RWPE1 (cell line): Measurements from ENCODE around the gene LRRC8A.

Experiments
- CTCF ChIA-PET: fragments of 350-600 bp; sonication (Branson Sonifier 250); formaldehyde crosslinking; extraction: SDS; loops from one replicate; lab custom pipeline; 2021; lab: Yijun Ruan, JAX
- POLR2A ChIA-PET: fragments of 400-600 bp; formaldehyde crosslinking; extraction: SDS; loops from one replicate; lab custom pipeline; 2020; ENCODE audit warnings: antibody characterized with exemption; ENCODE audit not compliant: low non-redundant PET; lab: Yijun Ruan, JAX
- DNase-seq: peaks from one replicate; pipeline ENCODE4 v3.0.0; 2012; ENCODE audit warnings: low spot score
- H3K27ac ChIP-seq: fragments of 450-650 bp; 2 replicates; pipeline ENCODE4 v1.5.1; 2017
- TF ChIP-seq, protein P1 (sequence below): fragments of 450-650 bp; conservative IDR thresholded peaks from 2 replicates; pipeline ENCODE4 v1.5.1; 2017; ENCODE audit warnings: low read depth, mild to moderate bottlenecking

Gene LRRC8A

GRCh38 chr9:128921881-128922763 is 40.2 kb downstream of the LRRC8A start:
- peak overlapping the region; percentile 99 for H3K27ac ChIP-seq
- POLR2A ChIA-PET, result interaction anchor here (0.8 kb wide), 1 partner anchor 17 kb away, joined by 23 read pairs; no protein-coding TSS in a partner anchor
- CTCF ChIA-PET, result interaction anchor here (1.1 kb wide), 1 partner anchor 187 kb away, joined by 3 read pairs; no protein-coding TSS in a partner anchor
- TF ChIP-seq, protein P1, sequence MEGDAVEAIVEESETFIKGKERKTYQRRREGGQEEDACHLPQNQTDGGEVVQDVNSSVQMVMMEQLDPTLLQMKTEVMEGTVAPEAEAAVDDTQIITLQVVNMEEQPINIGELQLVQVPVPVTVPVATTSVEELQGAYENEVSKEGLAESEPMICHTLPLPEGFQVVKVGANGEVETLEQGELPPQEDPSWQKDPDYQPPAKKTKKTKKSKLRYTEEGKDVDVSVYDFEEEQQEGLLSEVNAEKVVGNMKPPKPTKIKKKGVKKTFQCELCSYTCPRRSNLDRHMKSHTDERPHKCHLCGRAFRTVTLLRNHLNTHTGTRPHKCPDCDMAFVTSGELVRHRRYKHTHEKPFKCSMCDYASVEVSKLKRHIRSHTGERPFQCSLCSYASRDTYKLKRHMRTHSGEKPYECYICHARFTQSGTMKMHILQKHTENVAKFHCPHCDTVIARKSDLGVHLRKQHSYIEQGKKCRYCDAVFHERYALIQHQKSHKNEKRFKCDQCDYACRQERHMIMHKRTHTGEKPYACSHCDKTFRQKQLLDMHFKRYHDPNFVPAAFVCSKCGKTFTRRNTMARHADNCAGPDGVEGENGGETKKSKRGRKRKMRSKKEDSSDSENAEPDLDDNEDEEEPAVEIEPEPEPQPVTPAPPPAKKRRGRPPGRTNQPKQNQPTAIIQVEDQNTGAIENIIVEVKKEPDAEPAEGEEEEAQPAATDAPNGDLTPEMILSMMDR, result no peak
- DNase-seq, result no peak

- ChIA-PET CTCF (interaction anchor here (0.9 to 1.1 kb wide), 2 partner anchors 59 to 188 kb away, joined by 3 to 4 read pairs; no protein-coding TSS in a partner anchor), POLR2A (no interaction called here)
- no peak for DNase-seq
- peak overlapping the region; percentile 99 for H3K27ac ChIP-seq
- TF ChIP-seq, protein P1, result no peak
Observed at GRCh38 chr9:128923493-128923883, 41.6 kb downstream of the LRRC8A start.

DNA sequence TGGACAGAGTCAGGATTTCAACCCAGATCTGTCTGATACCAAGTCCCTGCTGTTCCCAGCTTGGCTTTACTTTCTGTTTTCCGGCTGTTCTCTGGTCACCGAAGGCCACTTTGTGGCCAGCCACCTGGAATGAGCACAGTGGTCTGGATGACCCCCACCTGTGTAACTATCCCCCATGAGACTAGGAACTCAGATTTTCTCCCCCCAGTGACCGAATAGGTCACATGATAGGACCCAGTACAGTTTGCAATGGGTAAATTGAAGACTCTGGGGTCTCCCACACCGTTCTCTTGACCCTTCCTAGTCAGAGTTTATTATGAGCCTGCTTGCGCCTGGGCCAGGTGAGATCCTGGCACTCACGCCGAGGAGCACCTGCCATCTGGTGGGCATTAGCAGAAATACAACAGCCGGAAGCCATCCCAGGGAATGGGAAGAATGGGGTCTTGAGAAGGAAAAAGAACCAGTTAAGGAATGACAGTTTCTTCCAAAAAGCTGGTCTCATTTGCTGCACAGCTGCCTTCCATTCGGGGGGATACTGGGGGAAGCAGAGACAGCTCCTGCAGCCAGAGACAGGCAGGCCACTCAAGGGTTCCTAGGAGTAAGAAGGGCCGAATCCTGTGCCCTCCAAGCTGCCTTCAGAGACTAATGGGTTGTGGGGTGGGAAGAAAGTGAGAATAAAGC is 45.9 kb downstream of the LRRC8A start:
- POLR2A ChIA-PET, result interaction anchor here (0.6 kb wide), 1 partner anchor 110 kb away, joined by 7 read pairs; the partner anchor contains the start of gene ENDOG
- H3K27ac ChIP-seq, result peak overlapping the region; percentile 58
- TF ChIP-seq, protein P1, result peak; percentile 99
- CTCF ChIA-PET, result interaction anchor here (0.5 to 2.4 kb wide), 29 partner anchors 8 to 510 kb away, joined by 3 to 26 read pairs (median 5); partner anchors contain the start of genes KYAT1 and LRRC8A
- DNase-seq, result peak; percentile 89

- H3K27ac ChIP-seq, result peak overlapping the region; percentile 58
- ChIA-PET CTCF (interaction anchor here (0.6 to 2.4 kb wide), 23 partner anchors 9 to 510 kb away, joined by 3 to 26 read pairs (median 5); partner anchors contain the start of genes KYAT1 and LRRC8A), POLR2A (interaction anchor here (0.6 kb wide), 1 partner anchor 110 kb away, joined by 7 read pairs; the partner anchor contains the start of gene ENDOG)
- no peak for DNase-seq
- TF ChIP-seq, protein P1, result no peak
Observed at GRCh38 chr9:128928624-128929023, 46.7 kb downstream of the LRRC8A start.

- CTCF ChIA-PET, result interaction anchor here (1.9 to 2.4 kb wide), 3 partner anchors 8 to 67 kb away, joined by 8 to 26 read pairs (median 9); no protein-coding TSS in a partner anchor
- POLR2A ChIA-PET, result no interaction called here
- no peak for DNase-seq
- TF ChIP-seq, protein P1, result no peak
- peak overlapping the region; percentile 39 for H3K27ac ChIP-seq
Observed at GRCh38 chr9:128929560-128929959, 47.6 kb downstream of the LRRC8A start.

DNA sequence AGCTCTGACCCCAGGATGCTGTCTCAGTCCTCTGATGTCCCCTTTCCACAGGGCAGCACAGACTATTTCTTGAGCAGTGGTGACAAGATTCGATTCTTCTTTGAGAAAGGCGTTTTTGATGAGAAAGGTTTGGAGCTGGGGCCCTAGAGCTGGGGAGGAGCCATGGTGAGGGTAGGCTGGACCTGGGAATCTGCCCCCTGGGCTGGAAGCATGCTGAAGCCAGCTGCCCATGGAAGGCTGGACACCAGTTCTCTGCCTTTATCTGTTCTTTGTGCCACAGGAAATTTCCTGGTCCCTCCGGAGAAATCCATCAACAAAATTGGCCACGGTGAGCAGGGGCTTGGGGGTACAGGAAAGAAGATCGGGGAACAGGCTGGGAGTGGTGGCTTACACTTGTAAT is 51.8 kb downstream of the LRRC8A start:
- no peak overlapping the region; the same call in 1 of the 2 replicates for H3K27ac ChIP-seq
- DNase-seq, result no peak
- ChIA-PET POLR2A (no interaction called here), CTCF (no interaction called here)
- TF ChIP-seq, protein P1, result no peak
